ENCODE data around the gene MYRF. TPM values are rescaled to one million over a fixed set of nuclear protein-coding genes. Genes with fewer than 3 reads are reported as not detected.

MYRF gene
- total and polyA plus RNA-seq, 11 donors, result 0.11 to 41.2 (median 0.25) TPM; not detected in 2

- ATAC-seq, result no peak
- 87 to 95% (median 91%) methylated on average over 5 of the region's 5 CpGs for WGBS, 4 donors
- Histone ChIP-seq H3K4me1 (peaks cover 0 to 49% (median 15%) of the 10 kb centered on the region in 12 donors), H3K9me3 (no peaks in the 10 kb centered on the region), H3K4me3 (no peak overlapping the region), H3K27ac (no peak overlapping the region), H3K36me3 (no peaks in the 10 kb centered on the region), H3K27me3 (no peaks in the 10 kb centered on the region)
- intact Hi-C loops (cut with DNase I), result no loop called here
- TF ChIP-seq POLR2A (IDR thresholded peaks at IDR 0.05), result no peak
- no peak for TF ChIP-seq CTCF (IDR thresholded peaks at IDR 0.05)
- no peak for DNase-seq
These were observed 37.5 kb upstream of the MYRF start for GRCh38 chr11:61714916-61715315.

- ATAC-seq (peak in 3 of 4 donors; percentile 15 to 38 (median 29)), DNase-seq (no peak)
- Histone ChIP-seq H3K4me3 (no peak overlapping the region), H3K27me3 (no peaks in the 10 kb centered on the region), H3K27ac (peak overlapping the region in 1 of 12 donors; percentile 62), H3K9me3 (no peaks in the 10 kb centered on the region), H3K4me1 (peaks cover 0 to 49% (median 15%) of the 10 kb centered on the region in 12 donors), H3K36me3 (peaks cover 0 to 5% (median 0%) of the 10 kb centered on the region in 9 donors)
- intact Hi-C loops (cut with DNase I), result no loop called here
- 72 to 83% (median 80%) methylated on average over 4 of the region's 4 CpGs for WGBS, 4 donors
- TF ChIP-seq CTCF (IDR thresholded peaks at IDR 0.05), result no peak
- no peak for TF ChIP-seq POLR2A (IDR thresholded peaks at IDR 0.05)
These were observed 36.6 kb upstream of the MYRF start for GRCh38 chr11:61715867-61716266.

- peaks cover 0 to 5% (median 0%) of the 10 kb centered on the region in 9 donors for H3K36me3 ChIP-seq
- WGBS, 4 donors, result 78 to 81% (median 79%) methylated on average over 13 of the region's 13 CpGs
- H3K9me3 ChIP-seq, result no peaks in the 10 kb centered on the region
- intact Hi-C loops (cut with DNase I), result no loop called here
- no peaks in the 10 kb centered on the region for H3K27me3 ChIP-seq
- ATAC-seq (no peak), DNase-seq (no peak)
- no peak for TF ChIP-seq POLR2A (IDR thresholded peaks at IDR 0.05)
- no peak for TF ChIP-seq CTCF (IDR thresholded peaks at IDR 0.05)
- peaks cover 0 to 49% (median 15%) of the 10 kb centered on the region in 12 donors for H3K4me1 ChIP-seq
- peak overlapping the region in 1 of 12 donors; percentile 62 for H3K27ac ChIP-seq
- no peak overlapping the region for H3K4me3 ChIP-seq
These were observed 35.8 kb upstream of the MYRF start for GRCh38 chr11:61716478-61717285.

- H3K27ac ChIP-seq, result peak overlapping the region in 3 of 12 donors; percentile 32 to 75 (median 41)
- H3K9me3 ChIP-seq, result no peaks in the 10 kb centered on the region
- H3K27me3 ChIP-seq, result no peaks in the 10 kb centered on the region
- H3K4me1 ChIP-seq, result peaks cover 0 to 49% (median 15%) of the 10 kb centered on the region in 12 donors
- 85 to 87% (median 86%) methylated on average over 13 to 19 of the region's 19 CpGs for WGBS, 4 donors
- TF ChIP-seq CTCF (IDR thresholded peaks at IDR 0.05) (no peak), POLR2A (IDR thresholded peaks at IDR 0.05) (no peak)
- DNase-seq (no peak), ATAC-seq (no peak)
- intact Hi-C loops (cut with DNase I), result no loop called here
- H3K36me3 ChIP-seq, result peaks cover 0 to 5% (median 0%) of the 10 kb centered on the region in 9 donors
- H3K4me3 ChIP-seq, result peak overlapping the region in 1 of 12 donors; percentile 50
These were observed 35.0 kb upstream of the MYRF start for GRCh38 chr11:61717286-61718033.

All from heart left ventricle (tissue), 16 donors.